Astrocyte (in vitro differentiated cells and primary cell): Measurements from ENCODE around the gene C11orf58. TPM values are rescaled to one million over a fixed set of nuclear protein-coding genes. Genes with fewer than 3 reads are reported as not detected.

Experiments
- DNase-seq: peaks from one replicate; pipeline ENCODE4 v3.0.0-alpha.2; 2010; ENCODE audit warnings: low read depth
- FAIRE-seq: peaks from 2 replicates; lab custom pipeline; 2011; peaks lifted over from hg19 to GRCh38; lab: Jason Lieb, UNC
- H2AFZ ChIP-seq: 2 replicates; pipeline ENCODE4 v1.6.0; 2012; ENCODE audit warnings: low read depth, low read length, inconsistent platforms
- H3K27ac ChIP-seq: 2 replicates; pipeline ENCODE4 v1.5.1; 2011; ENCODE audit warnings: low read depth, low read length, inconsistent platforms
- H3K27me3 ChIP-seq: 2 replicates; pipeline ENCODE4 v1.6.0; 2011; ENCODE audit warnings: low read length, inconsistent platforms; ENCODE audit not compliant: insufficient read depth
- H3K36me3 ChIP-seq: 2 replicates; pipeline ENCODE4 v1.5.1; 2011; ENCODE audit warnings: low read length, inconsistent platforms; ENCODE audit not compliant: insufficient read depth
- H3K4me1 ChIP-seq: 2 replicates; pipeline ENCODE4 v1.5.1; 2011; ENCODE audit warnings: low read length, inconsistent platforms; ENCODE audit not compliant: insufficient read depth
- H3K4me2 ChIP-seq: 2 replicates; pipeline ENCODE4 v1.6.0; 2012; ENCODE audit warnings: low read length, inconsistent platforms
- H3K4me3 ChIP-seq: 2 replicates; pipeline ENCODE4 v1.5.1; 2011; ENCODE audit warnings: low read depth, mild to moderate bottlenecking, low read length, inconsistent platforms; ENCODE audit not compliant: insufficient read depth
- H3K79me2 ChIP-seq: 2 replicates; pipeline ENCODE4 v1.6.0; 2012; ENCODE audit warnings: mild to moderate bottlenecking, low read length, inconsistent platforms; ENCODE audit not compliant: insufficient read depth
- H3K9ac ChIP-seq: 2 replicates; pipeline ENCODE4 v1.6.0; 2012; ENCODE audit warnings: mild to moderate bottlenecking, low read length, inconsistent platforms
- H3K9me3 ChIP-seq: 2 replicates; pipeline ENCODE4 v1.5.1; 2012; ENCODE audit warnings: low read depth, mild to moderate bottlenecking, low read length, inconsistent platforms; ENCODE audit not compliant: insufficient read depth
- H4K20me1 ChIP-seq: 2 replicates; pipeline ENCODE4 v1.6.0; 2012; ENCODE audit warnings: low read length, inconsistent platforms; ENCODE audit not compliant: insufficient read depth
- H3K27ac Mint-ChIP-seq: one replicate; pipeline ENCODE4 v1.8.0; 2021; ENCODE audit warnings: mild to moderate bottlenecking, mixed read lengths; ENCODE audit not compliant: unreplicated experiment
- H3K27me3 Mint-ChIP-seq: one replicate; pipeline ENCODE4 v1.8.0; 2021; ENCODE audit warnings: low read depth, mixed read lengths; ENCODE audit not compliant: unreplicated experiment
- H3K36me3 Mint-ChIP-seq: one replicate; pipeline ENCODE4 v1.8.0; 2021; ENCODE audit warnings: low read depth, mixed read lengths; ENCODE audit not compliant: unreplicated experiment
- H3K4me1 Mint-ChIP-seq: one replicate; pipeline ENCODE4 v1.8.0; 2021; ENCODE audit warnings: low read depth, mixed read lengths; ENCODE audit not compliant: unreplicated experiment
- H3K4me3 Mint-ChIP-seq: one replicate; pipeline ENCODE4 v1.8.0; 2021; ENCODE audit warnings: mild to moderate bottlenecking, moderate library complexity, mixed read lengths; ENCODE audit not compliant: unreplicated experiment
- H3K9me3 Mint-ChIP-seq: one replicate; pipeline ENCODE4 v1.8.0; 2021; ENCODE audit warnings: mild to moderate bottlenecking, mixed read lengths; ENCODE audit not compliant: unreplicated experiment
- CTCF ChIP-seq: IDR thresholded peaks from 2 replicates; pipeline ENCODE4 v1.5.1; 2011; ENCODE audit warnings: low read depth, mild to moderate bottlenecking, inconsistent platforms, low read length, moderate library complexity; ENCODE audit not compliant: insufficient read depth
- EZH2 ChIP-seq: IDR thresholded peaks from 2 replicates; pipeline ENCODE4 v1.6.1; 2012; ENCODE audit warnings: mild to moderate bottlenecking, low read length, inconsistent platforms; ENCODE audit not compliant: insufficient read depth
- total RNA-seq: library from RNA; stranded (reverse); gene quantifications from 2 replicates; pipeline ENCODE4 v1.2.1, GENCODE V29; 2021

The C11orf58 gene
- total RNA-seq, 1 donor from 2014 or later: 159 TPM

GRCh38 chr11:16713594-16713993 is 24.9 kb upstream of the C11orf58 start:
- Mint-ChIP-seq H3K4me3 (no peak overlapping the region), H3K27ac (no peak overlapping the region), H3K27me3 (no peaks in the 10 kb centered on the region), H3K9me3 (no peaks in the 10 kb centered on the region), H3K36me3 (no peaks in the 10 kb centered on the region), H3K4me1 (no peaks in the 10 kb centered on the region)
- no peak overlapping the region for H3K4me3 ChIP-seq
- H3K27me3 ChIP-seq: no peaks in the 10 kb centered on the region
- TF ChIP-seq EZH2 (no peak), CTCF (no peak)
- no peak overlapping the region for H2AFZ ChIP-seq
- no peaks in the 10 kb centered on the region for H3K4me1 ChIP-seq
- H4K20me1 ChIP-seq: no peaks in the 10 kb centered on the region
- no peak overlapping the region for H3K4me2 ChIP-seq
- no peaks in the 10 kb centered on the region for H3K79me2 ChIP-seq
- H3K9me3 ChIP-seq: no peaks in the 10 kb centered on the region
- FAIRE-seq (no peak), DNase-seq (no peak)
- H3K36me3 ChIP-seq: no peaks in the 10 kb centered on the region
- no peak overlapping the region for H3K27ac ChIP-seq
- no peak overlapping the region for H3K9ac ChIP-seq

- Histone ChIP-seq H3K27ac (no peak overlapping the region), H3K4me2 (no peak overlapping the region), H3K36me3 (no peaks in the 10 kb centered on the region), H3K9me3 (no peaks in the 10 kb centered on the region), H2AFZ (no peak overlapping the region), H3K79me2 (no peaks in the 10 kb centered on the region), H3K4me3 (no peak overlapping the region), H3K27me3 (no peaks in the 10 kb centered on the region), H4K20me1 (no peaks in the 10 kb centered on the region), H3K9ac (no peak overlapping the region), H3K4me1 (no peaks in the 10 kb centered on the region)
- Mint-ChIP-seq H3K4me1 (no peaks in the 10 kb centered on the region), H3K36me3 (no peaks in the 10 kb centered on the region), H3K9me3 (no peaks in the 10 kb centered on the region), H3K27me3 (no peaks in the 10 kb centered on the region), H3K27ac (no peak overlapping the region), H3K4me3 (no peak overlapping the region)
- FAIRE-seq (no peak), DNase-seq (no peak)
- TF ChIP-seq EZH2 (no peak), CTCF (no peak)
Observed at GRCh38 chr11:16722581-16723344, 15.7 kb upstream of the C11orf58 start.

GRCh38 chr11:16727806-16728205 is 10.6 kb upstream of the C11orf58 start:
- FAIRE-seq (no peak), DNase-seq (no peak)
- no peaks in the 10 kb centered on the region for H3K27me3 ChIP-seq
- Mint-ChIP-seq H3K4me1 (no peaks in the 10 kb centered on the region), H3K4me3 (no peak overlapping the region), H3K36me3 (no peaks in the 10 kb centered on the region), H3K27ac (no peak overlapping the region), H3K27me3 (no peaks in the 10 kb centered on the region), H3K9me3 (peaks cover 7% of the 10 kb centered on the region)
- TF ChIP-seq EZH2 (no peak), CTCF (no peak)
- no peak overlapping the region for H3K4me2 ChIP-seq
- H3K27ac ChIP-seq: no peak overlapping the region
- H4K20me1 ChIP-seq: no peaks in the 10 kb centered on the region
- no peaks in the 10 kb centered on the region for H3K36me3 ChIP-seq
- H3K79me2 ChIP-seq: no peaks in the 10 kb centered on the region
- no peak overlapping the region for H2AFZ ChIP-seq
- H3K9me3 ChIP-seq: no peaks in the 10 kb centered on the region
- no peak overlapping the region for H3K4me3 ChIP-seq
- no peaks in the 10 kb centered on the region for H3K4me1 ChIP-seq
- no peak overlapping the region for H3K9ac ChIP-seq
